Iris pigment epithelial cell (primary cell): ENCODE results near the gene ASPG.

Experiments used
- DNase-seq: peaks from one replicate; pipeline ENCODE4 v3.0.0-alpha.2; 2011; ENCODE audit warnings: low read depth

The ASPG gene

DNA sequence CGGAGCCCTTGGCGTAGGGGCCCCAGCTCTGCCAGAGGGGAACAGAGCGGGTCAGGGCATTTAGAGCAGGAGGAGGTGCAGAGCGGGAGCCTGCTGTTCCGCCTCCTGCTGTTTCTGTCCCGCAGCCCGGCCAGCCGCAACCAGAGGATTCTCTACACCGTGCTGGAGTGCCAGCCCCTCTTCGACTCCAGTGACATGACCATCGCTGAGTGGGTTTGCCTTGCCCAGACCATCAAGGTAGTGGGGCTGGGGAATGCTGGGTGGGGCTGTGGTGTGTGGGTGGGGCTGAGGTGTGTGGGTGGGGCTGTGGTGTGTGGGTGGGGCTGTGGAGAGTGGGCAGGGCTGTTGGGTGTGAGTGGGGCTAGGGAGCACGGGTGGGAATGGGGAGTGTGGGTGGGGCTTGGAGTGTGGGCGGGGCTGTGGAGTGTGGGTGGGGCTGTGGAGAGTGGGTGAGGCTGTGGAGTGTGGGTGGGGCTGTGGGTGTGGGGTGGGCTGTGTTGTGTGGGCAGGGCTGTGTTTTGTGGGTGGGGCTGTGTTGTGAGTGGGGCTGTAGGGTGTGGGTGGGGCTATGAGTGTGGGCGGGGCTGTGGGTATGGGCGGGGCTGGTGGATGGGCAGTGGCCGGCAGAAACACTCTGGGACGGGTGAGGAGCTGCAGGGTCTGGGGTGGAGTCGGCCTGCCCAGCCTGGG is 8.0 kb downstream of the ASPG start:
- DNase-seq: no peak

DNA sequence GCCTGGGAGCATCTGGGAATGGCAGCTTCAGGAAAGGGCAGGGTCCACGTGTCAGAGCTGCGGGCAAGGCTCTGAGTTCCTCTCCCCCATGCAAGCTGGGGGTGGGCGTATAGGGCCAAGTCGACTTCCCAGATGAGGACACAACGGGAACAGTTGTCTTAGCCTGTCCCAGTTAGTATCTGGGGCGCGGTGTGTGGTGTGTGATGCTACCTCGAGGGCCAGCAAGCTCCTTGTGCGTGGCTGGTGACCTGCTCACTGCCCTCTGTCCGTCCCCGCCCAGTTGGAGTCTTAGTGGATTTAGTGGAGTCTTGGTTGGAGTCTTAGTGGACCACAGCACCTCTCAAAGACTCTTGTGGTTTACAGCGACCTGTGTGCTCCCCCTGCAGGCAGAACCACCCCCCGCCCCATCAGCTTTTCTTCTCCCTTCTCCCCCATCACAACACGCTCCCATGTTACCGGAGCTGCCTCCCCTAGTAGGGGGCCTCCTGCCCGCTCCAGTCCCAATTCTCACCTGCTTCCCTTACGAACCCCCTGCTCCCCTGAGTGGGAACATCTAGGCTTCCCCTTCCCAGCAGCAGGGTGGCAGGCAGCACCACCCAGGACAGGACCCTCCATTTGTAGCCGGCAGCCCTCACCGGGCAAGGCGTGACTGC is 8.7 kb downstream of the ASPG start:
- no peak for DNase-seq

DNA sequence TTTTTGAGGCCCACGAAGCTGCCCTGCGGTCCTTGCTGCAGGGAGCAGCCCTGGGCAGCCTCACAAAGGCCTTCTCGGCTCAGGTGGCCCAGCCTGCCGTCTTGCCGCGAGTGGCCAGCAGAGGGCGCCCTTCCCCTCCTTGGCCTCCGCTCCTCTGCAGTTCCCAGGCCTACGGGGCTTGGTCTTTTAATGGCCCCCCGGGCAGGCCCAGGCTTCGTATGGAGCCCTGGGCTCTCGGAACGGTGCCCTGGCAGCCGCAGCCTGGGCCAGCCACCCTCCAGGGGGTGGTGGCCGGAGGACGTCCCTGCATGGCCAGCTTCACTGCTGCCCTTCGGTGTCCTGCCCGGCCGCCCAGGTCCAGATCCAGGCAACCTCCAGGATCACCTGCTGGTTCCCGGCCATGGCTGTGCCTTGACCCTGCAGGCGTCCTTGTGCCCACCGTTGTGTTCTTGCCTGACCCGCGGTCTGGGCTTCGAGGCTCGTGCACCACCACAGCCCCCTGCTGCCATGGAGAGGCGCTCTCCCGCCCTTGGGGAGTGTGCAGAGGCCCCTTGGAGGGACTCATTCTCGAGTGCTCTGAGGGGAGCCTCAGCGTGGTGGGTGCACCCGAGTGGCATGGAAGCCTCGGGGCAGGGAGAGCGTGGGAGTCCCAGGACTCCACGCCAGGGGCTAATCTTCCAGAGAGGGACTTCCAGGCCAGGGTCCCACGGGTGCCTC is 9.4 kb downstream of the ASPG start:
- peak; percentile 31 for DNase-seq

DNA sequence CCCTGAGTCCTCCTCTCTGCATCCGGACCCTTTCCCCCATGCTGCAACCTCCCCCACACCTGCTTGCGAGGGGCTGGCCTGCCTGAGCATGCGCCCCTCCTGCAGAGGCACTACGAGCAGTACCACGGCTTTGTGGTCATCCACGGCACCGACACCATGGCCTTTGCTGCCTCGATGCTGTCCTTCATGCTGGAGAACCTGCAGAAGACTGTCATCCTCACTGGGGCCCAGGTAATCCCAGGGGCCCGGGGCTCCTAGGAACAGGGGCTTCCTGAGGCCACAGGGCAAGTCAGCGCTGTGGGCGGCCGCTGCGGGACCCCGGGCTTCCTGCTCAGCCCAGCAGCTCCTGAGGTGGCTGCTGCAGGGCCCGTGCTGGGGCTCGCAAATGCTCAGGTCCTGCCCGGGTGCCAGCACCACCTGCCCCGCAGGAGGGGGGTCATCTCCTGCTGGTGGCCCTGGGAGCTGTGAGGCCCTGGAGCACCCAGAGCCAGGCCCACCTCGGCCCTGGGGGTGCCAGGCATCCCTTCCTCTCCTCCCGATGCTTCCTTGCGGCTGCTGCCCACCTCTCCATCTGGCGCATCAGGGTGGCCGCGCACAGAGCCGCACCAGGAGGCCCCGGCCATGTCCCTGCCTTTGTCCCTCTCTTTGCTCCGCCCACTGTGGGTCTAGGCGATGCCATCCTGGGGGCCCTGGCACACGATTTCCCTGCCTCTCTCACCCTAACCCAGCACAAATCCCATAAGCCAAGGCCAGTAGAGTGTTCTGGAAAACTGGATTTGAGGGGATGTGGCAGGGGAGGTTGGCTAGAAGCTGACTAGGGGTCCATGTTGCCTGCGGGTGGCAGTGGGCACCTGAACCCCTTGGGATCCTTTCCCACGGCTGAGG is 10.2 kb downstream of the ASPG start:
- no peak for DNase-seq

DNA sequence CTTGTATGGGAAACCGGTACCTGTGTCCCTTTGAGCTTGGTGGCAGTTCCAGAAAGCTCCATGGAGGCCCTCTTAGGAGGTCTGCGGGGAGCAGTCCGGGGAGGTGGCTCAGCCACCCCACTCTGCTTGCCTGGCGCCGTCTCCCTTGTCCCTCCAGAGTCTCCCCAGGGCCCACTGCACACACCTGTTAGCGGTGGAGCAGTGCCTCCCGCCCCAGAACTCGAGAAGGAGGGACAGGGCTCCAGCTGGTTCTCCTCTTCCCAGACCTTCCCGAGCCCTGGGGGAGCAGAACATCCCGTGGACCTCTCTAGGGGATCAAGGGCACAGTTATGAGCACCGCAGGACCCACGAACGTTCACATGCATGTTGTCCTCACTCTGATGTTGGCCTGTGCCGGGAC is 10.8 kb downstream of the ASPG start:
- no peak for DNase-seq

DNA sequence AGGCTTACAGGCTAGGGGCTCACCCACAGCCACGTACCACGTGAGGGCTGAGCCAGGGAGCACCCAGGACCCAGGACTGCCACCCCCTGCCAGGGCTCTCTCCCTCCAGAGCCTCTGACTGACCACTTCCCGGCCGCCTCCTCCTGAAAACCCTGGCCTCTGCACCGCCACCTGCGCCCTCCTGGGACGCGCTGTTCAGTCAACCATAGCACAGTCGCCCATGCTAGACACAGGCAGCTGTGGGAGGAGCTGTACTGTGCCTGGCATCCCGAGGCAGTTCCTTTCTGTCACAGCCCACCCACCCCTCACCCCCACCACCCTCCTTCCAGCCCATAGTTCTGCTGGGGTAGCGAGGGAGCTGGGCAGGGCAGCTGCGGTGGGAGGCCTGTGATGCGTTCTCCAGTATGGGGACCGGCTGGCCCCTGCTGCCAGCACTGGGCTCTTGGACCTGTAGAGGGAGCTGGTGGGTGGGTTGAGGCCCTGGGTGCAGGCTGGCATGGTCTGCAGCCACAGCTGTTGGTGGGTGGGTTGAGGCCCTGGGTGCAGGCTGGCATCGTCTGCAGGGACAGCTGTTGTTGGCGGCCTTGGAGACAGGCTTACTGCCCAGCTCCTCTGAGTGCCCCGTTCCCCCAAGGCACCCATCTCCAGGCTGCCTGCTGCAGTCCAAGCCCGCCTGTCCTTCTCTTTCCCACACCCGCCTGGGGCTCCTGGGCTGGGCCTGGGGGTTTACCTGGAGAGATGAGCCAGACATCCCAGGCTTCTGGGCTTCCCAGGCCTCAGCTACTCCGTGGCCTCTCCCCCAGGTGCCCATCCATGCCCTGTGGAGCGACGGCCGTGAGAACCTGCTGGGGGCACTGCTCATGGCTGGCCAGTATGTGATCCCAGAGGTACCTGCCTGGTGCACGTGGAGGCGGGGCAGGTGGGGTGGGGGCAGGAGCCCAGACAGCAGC is 11.5 kb downstream of the ASPG start:
- DNase-seq: no peak

DNA sequence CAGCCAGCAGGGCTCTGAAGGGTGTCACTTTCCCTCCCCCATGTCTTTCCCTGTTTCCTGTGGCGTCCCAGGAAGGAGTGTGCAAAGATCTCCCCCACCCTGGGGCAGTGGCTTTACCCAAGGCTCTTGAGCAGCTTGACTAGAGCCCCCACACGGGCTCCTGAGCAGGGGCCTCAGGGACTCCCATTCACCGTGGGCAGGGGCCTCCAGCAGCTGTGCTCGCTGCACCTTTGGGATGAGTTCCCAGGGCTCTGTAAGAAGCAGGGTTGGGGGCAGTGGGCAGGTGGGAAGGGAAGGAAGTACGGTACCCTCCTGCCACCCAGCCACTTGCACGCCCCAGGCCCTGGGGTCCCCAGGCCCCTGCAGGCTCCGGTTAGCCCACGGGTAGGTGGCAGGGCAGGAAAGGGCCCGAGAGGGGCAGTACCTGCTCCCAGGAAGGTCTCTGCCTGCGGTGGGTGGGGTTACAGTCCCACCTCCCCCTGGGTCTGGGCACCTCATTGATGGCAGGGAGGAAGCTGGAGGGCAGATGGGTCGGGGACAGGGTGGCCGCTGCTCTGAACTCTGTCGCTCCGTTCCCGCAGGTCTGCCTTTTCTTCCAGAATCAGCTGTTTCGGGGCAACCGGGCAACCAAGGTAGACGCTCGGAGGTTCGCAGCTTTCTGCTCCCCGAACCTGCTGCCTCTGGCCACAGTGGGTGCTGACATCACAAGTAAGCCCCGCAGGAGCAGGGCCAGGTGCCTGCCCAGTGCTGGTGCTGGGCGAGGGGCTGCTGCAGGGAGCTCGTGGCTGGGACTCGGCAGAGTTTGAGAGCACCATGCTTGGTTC is 13.0 kb downstream of the ASPG start:
- DNase-seq: no peak

DNA sequence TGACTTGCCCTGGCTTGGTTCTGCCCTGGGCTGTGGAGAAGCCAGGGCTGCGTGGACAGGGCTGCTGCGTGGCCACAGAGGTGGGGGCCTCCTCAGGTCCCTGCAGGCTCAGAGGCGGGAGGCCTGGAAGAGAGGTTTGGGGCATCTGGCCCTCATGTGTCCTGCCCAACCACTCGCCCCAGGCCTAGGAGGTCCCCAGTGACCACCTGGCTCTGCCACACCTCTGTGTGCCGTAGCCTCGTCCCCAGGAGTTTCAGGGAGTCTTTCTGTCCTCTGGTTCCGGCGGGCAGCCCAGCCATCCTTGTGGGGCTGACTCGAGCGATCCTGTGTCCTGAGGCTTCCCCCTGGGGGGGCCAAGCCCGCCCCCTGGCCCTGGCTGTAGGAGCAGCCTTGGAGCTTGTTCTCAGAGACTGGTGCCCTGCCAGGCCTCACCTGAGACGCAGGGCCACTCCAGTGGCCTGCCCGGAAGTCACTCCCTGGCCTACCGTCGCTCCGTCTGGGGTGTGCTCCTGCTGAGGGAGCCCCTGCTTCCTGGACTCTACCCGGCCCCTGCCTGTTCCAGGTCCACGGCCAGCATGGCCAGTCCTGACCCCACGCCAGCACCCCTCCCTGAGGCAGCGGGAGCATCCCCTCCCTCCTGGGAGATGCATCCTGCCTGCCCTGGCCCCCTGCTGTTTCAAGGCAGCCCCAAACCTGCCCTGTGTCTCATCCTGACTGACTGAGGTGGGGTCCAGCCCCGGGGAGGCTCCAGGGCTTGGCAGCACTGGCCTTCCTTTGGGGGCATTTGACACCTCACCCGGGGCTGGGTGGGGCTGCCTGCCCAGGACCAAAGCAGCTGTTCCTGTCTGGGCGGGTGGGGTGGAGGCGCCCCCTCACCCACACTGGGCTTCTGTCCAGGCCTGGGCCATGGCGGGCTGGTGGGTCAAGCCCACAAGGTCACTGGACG is 13.9 kb downstream of the ASPG start:
- no peak for DNase-seq

DNA sequence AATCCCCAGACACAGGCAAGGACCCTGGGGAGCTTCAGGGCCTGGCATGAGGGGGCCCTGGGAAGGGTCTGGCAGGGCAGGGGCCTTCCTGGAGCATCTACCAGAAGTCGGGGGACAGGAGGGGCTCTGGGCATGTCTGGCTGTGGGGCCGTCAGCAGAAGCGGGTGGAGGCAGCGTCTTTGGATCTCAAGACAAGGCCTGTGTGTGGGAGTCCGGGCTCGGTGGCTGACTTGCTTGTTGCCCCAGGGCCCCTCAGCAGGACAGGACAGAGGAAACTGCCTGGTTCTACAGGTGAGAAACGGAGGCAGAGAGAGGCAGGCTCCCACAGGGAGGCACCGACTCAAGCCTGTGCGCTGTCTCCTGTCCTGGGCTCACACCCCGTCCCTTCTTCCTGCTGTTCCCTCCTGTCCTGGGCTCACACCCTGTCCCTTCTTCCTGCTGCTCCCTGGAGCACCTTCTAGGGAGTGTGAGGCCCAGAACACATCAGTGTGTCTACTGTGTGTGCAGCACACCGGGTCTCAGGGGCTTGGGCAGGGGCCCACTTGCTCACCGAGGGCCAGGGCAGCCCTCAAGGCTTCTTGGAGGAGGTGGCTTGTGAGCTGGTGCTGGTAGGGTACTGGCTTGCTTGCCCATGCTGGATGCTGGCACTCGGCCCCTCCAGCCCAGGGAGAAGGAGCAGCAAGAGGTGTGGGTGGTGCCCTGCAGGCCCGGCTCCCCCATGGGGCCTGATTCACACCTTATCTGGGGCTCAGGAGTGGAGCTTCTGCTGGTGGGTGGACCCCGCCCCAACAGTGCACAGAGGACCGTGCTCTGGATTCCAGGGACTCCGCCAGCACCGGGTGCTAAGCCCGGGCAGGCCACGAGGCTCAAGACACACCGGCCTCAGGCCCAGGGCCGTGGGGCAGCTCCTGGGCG is 14.9 kb downstream of the ASPG start:
- no peak for DNase-seq

DNA sequence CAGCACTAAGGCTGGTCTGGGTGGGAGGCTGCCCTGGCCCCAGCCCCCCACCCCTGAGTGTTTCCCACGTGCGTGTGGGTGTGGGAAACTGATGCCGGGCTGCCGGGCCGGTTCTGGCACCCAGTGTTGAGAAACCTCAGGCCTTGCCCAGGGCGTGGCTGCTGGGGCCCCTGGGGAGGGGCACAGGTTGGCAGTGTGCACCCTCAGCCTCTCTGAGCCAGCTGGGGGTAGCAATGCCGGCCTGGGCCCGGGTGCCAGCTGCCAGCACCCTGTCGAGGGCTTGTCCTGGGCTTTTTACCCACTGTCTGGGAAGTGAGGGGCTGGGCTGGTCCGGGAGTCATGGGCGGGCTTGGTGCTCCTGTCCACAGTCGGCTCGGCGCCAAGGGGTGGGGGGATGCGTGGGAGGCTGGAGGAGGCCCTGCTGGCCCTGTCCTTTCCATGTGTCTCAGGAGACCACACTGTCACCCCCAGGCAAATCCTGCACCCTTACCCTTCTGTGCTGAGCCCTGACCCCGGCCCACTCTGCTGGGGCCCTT is 15.7 kb downstream of the ASPG start:
- DNase-seq: no peak

DNA sequence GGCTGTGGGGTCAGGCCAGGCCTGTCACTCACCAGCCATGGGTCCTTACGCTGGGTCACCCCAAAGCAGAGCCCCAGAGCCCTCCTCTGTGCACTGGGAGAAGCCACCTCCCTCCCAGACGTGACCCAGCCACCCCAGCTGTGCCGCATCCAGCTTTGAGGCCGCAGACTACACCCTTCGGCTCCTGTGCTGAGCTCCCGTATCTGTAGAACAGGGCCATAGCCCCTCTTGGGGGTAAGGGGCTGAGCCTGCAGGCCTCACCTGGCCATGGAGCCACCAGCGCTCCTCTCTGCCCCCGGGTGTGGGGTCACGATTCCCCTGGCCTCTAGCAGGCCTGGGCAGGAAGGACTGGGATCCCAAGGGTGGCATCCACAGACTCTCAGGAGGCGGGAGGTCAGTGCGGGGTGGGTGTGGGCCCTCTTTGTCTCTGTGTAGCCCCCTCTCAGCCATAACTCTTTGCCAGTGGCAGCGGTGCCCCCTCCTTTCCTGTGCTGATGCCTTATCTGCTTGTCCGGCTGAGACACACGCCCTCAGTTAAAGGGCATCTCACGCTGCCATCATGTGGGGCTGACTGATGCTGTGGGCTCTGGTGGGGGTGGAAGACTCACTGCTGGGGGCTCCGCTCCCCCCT is 16.3 kb downstream of the ASPG start:
- no peak for DNase-seq

DNA sequence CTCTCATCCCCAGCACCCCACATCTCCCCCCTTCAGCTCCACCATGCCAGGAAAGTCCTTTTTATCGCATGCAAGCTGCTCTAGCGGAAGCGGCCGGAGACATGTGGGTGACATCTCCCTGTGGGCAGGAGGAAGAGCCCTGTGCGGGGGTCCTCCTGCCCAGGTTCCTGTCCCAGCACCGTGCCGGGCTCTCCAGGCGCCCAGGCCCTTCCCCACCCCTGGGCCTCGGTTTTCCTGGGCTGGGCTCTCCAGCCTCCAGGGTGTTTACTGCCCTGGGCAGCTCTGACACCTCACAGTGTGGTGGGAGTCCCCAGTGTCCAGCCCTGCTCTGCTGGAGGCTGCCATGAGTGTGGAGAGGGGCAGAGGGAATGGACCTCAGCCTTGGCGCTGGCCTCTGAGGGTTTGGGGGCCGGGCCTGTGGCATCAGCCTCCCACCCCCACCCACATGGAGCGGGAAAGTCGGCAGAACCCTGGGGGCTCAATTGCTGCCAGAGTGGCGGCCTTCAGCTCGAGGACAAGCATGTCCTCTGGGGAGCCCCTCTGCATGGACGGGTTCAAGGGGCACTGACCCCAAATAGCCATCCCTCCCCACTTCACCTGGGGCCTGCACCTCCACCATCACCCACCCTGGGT is 16.9 kb downstream of the ASPG start:
- no peak for DNase-seq

DNA sequence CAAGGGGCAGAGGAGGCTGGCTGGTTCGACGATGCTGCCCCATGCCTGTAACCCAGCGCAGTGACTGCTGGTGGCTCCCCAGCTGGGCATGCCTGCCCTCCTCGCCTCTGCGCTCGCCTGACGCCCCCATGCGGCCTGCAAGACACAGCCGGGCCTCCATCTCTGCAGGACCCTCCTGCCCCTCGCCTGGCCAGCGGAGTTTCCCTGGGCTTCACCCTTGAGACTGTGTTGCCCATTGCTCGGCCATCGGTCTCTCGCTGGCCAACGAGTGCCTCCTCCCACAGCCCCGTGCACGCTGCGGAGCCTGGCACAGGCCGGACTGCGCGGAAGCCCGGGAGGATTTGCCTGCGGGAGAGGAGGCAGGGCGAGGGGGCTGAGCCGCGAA is 17.6 kb downstream of the ASPG start:
- no peak for DNase-seq

DNA sequence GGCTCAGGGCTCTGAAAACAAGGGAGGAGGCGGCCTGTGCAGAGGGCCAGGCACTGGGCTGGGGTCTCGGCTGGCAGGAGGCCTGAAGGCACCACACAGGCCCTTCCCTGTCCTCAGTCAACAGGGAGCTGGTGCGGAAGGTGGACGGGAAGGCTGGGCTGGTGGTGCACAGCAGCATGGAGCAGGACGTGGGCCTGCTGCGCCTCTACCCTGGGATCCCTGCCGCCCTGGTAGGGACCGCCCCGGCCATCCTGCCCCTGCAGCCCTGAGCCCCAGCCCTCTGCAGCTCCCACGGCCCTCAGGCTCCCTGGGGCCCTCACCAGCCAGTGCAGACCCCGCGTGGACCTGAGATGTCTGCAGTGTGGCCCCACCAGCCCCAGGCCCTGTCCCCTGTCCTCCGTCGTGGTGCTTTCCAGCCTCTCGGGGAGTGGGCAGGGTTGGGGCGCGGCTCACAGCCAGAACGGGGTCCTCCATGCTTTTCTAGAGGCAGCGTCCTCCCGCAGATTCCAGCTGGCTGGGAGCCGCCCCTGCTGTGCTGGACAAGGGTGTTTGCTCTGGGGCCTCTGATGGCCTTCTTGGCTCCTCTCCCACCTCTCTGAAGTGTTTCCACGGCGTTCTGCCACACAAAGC is 18.1 kb downstream of the ASPG start:
- no peak for DNase-seq

DNA sequence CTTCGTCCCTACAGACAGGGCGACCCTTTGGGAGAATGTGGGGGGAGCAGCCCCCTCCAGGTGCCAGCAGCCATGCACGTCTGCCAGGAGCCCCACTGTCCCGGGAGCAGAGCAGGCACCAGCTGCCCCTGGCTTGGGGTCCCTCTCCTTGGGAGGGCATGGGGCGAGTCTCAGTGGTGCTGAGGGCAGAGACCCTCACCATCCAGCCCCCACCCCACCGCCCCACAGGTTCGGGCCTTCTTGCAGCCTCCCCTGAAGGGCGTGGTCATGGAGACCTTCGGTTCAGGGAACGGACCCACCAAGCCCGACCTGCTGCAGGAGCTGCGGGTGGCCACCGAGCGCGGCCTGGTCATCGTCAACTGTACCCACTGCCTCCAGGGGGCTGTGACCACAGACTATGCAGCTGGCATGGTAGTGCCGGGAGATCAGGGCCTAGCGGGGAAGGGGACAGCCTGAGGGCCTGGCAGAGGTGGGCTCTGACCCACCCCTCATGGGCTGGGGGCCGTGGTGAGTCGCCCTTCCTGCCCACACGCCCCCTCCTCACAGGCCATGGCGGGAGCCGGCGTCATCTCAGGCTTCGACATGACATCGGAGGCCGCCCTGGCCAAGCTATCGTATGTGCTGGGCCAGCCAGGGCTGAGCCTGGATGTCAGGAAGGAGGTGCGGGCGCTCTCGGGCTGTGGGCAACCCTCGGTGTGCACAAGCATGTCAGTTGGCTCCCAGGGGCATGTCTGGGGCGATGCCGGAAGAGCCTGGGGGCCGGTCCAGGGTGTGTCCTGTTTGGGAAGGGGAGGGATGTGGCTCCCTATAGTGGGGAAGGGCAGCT is 18.8 kb downstream of the ASPG start:
- no peak for DNase-seq
